ENCODE data around the gene CTBP2.

CTBP2 gene

DNA sequence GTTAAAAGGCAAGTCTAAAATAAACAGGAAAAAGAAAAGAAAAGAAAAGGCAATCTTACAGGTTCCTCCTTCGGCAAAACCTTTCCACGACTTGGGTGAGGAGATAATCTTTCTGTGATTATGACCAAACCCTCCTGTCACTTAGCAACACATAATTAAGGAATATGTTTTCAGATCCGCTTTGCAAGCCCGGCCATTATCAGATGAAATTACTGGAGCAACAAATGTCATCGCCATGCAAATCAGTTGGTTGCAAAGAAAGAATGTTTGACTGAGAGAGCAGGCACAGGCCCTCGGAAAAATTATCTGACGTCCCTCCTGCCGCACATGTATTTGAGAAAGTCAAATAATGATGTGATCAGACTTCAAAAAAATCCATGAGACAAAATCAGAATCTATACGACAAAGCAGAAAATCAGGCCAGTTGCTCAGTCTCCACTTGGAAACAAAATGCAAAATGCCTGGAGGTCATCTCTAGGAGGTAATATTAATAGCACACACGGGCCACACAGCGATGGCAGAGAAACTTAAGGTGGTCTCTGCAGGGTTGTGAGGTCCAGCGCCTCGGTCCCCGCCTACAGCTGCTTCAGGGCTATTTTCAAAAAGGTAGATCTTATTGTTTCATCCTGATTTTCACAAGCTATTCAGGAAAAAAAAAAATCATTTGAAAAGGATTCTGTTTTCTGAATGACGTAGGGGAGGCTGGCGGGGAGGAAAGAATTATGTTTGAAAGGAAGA lies 135.7 kb downstream of the CTBP2 start:
- DNase-seq (ENCODE audit: low spot score): no peak

DNA sequence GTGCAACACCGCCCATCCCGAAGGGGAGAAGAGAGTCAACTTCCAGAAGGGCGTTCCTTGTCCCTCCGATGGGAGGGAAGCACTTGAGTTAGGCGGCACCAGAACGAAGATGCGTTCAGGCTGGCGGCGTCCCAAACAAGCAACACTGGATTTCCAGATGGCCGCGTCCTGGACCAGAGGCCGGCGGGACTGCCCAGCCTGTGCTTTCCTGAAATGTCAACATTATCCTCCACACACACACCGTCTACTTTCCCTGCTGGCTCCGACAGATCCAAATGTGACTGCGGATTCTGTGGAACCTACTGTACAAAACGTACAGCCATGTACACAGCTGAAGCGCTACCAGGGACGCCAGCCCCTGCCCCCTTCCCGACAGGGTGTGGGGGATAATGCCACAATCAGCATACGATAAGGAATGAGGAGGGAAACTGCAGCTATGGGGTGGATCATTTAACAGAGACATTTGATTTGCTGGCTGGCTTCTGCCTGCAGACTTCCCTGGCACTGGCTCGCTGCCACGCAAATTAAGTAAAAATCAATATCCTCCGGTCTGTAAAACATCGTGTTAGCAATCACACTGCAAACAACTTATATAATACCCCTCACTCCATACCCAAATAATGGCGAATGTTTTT lies 136.4 kb downstream of the CTBP2 start:
- no peak for DNase-seq (ENCODE audit: low spot score)

DNA sequence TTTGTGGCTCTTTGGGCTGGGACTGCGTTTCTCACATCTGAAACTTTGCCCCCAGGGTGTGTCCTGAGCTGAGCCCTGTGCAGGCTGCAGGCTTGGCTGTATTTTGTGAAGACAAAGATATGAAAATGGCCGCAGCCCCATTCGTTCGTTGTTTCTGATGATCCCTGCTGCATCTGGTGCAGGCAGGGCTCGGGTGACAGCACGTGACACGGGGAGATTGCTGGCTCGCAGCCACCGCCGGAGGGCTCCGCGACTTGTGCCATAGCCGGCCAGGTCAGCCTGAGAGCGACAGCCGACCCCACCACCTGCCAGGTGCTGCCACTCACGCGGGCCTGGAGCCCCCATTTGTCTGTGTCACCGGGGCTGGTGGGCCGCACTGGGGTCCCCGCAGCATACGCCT lies 137.1 kb downstream of the CTBP2 start:
- DNase-seq (ENCODE audit: low spot score): no peak

DNA sequence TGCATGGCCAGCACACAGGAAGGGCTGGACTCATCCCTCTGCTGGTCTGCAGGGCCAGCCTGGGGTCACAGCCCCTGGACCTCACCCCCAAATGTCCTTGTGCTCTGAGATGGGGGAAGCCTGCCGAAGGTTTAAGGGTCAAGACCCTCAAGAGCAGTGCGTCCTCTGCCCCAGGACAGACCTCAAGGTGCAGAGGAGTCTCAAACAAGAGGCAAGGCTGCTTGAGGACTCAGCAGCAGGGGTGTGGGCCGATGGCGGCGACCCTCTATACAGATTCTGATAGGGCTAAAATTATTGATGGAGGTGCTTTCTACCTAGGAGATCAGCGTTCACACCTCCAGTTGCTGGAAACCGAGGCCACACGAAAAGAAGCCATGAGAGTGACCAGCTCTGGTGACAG lies 137.7 kb downstream of the CTBP2 start:
- no peak for DNase-seq (ENCODE audit: low spot score)

- no peak for DNase-seq (ENCODE audit: low spot score)
These were observed 138.5 kb downstream of the CTBP2 start for GRCh38 chr10:125021686-125022344.

GRCh38 chr10:125020871-125021270 lies 139.5 kb downstream of the CTBP2 start:
- no peak for DNase-seq (ENCODE audit: low spot score)

- no peak for DNase-seq (ENCODE audit: low spot score)
These were observed 140.0 kb downstream of the CTBP2 start for GRCh38 chr10:125020386-125020785.

DNA sequence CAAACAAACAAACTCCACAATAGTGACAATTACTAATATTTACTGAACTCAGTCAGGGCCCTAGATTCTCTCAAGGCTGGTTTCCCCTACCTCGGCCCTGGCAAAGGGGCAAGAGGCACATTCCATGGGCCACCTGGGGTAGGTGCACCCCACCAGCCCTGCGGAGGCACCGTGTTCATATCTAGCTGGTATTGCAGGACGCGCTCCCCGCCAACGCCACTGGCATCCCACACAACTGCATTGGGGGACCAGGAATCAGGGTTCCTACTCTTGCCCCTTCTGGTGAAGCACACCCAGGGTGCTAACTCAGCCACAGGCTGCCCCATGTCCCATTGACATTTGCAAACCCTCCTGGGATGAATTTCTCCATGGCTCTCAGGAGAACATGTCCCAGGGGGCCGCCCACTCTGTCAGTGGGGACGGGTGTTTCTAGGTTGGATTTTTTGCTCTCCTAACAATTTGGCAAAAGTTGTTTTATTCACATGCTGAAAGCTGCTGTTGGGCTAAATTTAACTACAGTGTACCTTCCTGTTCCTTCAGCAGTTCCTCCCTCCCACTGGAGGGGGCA lies 141.7 kb downstream of the CTBP2 start:
- DNase-seq (ENCODE audit: low spot score): no peak

DNA sequence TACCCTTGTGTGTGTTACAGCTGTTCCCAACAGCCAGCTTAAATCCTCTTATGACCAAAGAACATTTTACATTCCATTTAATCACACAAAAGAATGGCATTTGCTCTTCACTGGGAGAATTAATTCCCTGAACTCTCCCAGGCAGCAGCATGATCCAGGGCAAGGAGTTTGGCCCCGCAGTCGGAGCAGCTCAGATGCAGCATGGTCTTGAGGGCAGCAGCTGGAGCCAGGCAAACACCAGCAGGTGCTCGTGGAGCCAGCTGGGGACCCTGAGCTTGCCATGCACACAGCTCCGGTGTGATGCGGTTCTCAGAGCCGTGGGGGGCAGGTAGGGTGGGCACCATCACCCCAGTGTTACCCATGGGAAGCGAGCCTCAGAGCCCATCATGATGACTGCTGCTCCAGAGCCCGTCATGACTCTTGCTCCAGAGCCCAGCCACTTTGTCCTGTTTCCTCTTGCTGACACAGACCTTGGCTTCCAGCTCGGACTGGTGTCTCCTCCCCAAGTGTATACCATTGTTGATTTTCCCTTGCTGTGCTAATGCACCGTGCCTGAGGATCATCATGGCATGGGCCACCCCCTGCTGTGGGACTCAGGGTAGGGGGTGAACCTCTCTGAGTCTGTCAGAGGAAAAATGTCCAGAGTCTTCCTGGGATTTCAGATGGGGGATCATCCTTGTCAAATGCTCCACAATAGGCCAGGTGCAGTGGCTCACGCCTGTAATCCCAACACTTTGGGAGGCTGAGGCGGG lies 142.6 kb downstream of the CTBP2 start:
- DNase-seq (ENCODE audit: low spot score): no peak

DNA sequence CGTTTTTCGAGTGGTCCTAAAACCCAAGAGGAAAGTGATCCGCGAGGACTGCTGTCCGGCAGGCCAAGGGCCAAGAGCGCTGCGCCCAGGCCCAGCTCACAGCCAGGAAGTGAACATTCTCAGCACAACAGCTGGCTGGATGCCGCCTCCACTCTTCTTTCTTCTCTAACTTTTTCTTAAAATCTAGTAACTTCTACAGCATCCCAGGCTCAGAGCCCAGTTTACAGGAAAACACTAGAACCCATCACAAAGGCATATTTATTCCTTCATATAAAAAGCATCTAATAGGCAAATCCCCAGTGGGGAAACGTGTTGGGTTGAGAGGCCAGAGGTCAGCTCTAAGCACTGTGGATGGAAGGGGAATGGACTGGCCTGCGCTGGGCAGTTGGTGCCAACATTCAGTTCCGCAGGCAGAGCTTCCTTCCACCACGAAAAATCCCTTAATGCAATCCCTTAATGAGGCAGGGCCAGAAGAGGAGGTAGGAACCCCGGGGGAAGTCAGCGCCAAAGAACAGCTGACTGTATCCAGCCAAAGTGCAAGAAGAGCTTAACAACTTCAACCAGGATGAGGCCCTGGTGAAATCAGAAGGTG lies 143.7 kb downstream of the CTBP2 start:
- no peak for DNase-seq (ENCODE audit: low spot score)

DNA sequence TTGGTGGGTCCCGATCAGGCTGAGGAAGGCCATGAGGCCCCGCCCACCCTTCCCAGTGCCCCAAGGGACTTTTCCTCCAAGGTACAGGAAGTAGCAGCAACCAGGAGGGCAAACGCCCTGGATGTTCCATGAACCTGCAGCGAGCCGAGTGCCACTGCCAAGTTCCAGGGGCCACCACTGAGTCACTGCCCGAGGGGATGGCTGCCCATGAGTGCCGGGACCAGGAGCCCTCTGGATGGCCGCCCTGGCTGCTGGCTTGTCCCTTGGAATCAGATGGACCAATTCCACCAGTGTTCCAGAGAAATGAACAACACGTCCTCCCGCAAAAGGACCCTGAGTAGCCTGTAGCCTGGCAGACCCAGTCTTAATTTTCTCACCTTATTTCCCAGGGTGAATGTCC lies 144.2 kb downstream of the CTBP2 start:
- DNase-seq (ENCODE audit: low spot score): no peak

- no peak for DNase-seq (ENCODE audit: low spot score)
These were observed 144.9 kb downstream of the CTBP2 start for GRCh38 chr10:125015356-125015944.

GRCh38 chr10:125014836-125015355 lies 145.5 kb downstream of the CTBP2 start:
- DNase-seq (ENCODE audit: low spot score): no peak

- DNase-seq (ENCODE audit: low spot score): no peak
These were observed 146.1 kb downstream of the CTBP2 start for GRCh38 chr10:125014086-125014830.

DNA sequence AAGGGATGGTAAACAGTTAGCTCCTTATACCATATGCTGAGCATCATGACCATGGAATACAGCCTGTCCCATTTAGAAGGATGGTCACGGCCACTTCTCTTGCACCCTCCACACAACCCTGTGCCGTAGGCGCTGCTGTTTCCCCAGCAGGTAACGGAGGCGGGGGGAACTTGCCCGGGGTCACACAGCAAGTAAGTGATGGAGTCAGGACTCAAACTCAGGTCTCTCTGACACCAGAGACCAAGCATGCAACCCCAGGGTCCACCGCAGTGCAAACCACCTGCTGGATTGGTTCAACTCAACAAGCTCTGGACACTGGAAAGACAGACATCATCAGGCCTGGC lies 146.9 kb downstream of the CTBP2 start:
- DNase-seq (ENCODE audit: low spot score): no peak

- no peak for DNase-seq (ENCODE audit: low spot score)
These were observed 147.4 kb downstream of the CTBP2 start for GRCh38 chr10:125012851-125013528.

DNA sequence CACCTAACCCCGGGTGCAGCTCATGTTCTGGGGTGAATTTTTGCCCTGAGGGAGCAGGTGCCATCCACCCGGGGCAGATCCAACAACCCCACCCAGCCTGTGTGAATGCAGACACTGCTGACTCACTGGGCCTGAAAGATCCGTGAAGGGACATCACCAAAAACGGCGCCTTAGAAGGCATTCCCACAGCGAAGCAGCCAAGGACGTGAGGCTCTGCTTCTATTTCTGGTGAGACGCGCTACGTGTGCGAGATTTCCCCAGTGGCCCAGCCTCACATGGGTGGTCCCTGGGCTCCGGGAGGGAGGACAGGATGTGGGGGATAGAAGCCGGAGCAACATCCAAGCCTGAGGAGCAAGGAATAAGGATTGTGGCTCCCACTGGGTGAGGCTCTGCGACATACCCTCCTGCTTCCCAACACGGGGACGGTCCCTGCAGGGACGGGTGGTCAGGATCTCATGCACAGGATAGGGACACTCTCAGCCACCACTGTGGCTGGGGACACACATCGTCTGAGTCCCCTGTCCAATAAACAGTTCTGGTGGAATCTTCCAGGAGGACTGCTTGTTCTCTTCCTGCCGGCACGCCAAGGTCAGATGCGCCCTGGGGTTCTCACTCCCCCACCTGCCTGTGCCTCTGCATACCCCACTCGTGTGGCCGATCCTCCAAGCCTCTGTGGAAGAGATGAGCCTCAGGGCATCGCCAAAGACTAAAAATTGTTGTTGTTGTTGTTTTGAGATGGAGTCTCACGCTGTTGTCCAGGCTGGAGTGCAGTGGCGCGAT lies 148.2 kb downstream of the CTBP2 start:
- no peak for DNase-seq (ENCODE audit: low spot score)

DNA sequence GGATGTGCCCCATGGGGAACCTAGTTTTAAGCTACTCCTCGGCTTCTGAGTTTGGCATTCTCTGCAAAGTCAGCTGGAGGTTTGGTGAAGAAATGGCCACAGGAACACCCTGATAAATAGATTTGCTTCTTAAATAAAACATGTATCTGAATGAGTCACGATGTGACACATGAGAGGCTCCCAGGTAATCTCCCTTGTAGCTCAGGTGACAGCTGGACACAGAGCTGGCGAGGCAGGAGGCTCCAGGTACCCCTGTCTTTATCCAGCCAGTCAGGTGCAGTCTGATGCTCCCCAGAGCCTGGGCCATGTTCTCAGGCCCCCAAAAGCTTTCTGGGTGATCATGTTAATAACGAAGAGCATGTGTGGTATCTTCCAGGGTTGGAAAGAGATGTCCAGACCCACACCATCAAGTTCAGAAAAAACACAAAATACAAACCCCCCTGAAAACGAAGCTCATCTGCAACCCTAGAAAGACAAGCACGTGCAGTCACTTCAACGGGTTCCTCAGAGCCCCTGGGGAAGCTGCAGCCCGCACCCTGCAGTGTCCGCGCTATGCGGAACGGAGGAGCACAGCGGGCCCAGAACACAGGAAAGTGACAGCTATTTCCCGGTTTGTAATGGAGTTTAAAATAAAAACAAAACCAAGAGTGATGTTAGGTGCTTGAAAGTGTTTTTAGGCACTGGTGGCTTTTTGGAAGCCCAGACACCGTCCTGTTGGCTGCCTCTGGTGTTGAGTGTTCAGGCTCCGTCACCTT lies 149.0 kb downstream of the CTBP2 start:
- no peak for DNase-seq (ENCODE audit: low spot score)

- no peak for DNase-seq (ENCODE audit: low spot score)
These were observed 150.0 kb downstream of the CTBP2 start for GRCh38 chr10:125010362-125010761.
